K562 (cell line): Measurements from ENCODE around the gene LMX1B. TPM values are rescaled to one million over a fixed set of nuclear protein-coding genes. Genes with fewer than 3 reads are reported as not detected.
"Not testable (repeated sequence)": the region's sequence is repeated elsewhere in the genome, so short reads cannot be mapped to it uniquely, and the experiment has no call there.

Experiments used
- ATAC-seq: fragments of 200-7000 bp; cut with Tn5 transposase; 3 replicates; pipeline ENCODE4 v1.9.1; 2020; ENCODE audit warnings: moderate library complexity
- BruUV-seq: library from RNA; stranded (reverse); fragments of 400-500 nt; replicated peaks from 2 replicates; lab custom pipeline; 2021; lab: Mats Ljungman, UMichigan
- CTCF ChIA-PET: fragments of 300-600 bp; formaldehyde crosslinking; extraction: SDS; loops from one replicate; lab custom pipeline; 2021; ENCODE audit warnings: low intra/inter-chr PET ratio; lab: Yijun Ruan, JAX
- POLR2A ChIA-PET: fragments of 300-600, 350-650 bp; sonication (Branson Sonifier 250); formaldehyde crosslinking; extraction: SDS; loops from one replicate; lab custom pipeline; 2021; ENCODE audit warnings: antibody characterized with exemption, inconsistent platforms; lab: Yijun Ruan, JAX
- DNase-seq, 4 experiments: peaks; one replicate each; pipeline versions ENCODE4 v3.0.0 to v3.0.0-alpha.2; 2011 to 2018; ENCODE audit warnings: low spot score in 3 of 4, mixed read lengths in 3 of 4; ENCODE audit errors: extremely low read depth in 1 of 4
- FAIRE-seq: peaks from 2 replicates; lab custom pipeline; 2011; peaks lifted over from hg19 to GRCh38; lab: Jason Lieb, UNC
- H2AFZ ChIP-seq: 2 replicates; pipeline ENCODE4 v1.6.0; 2011; ENCODE audit warnings: low read depth, low read length, control low read depth, inconsistent platforms
- H3K27ac ChIP-seq: fragments of 200-600 bp; 3 replicates; pipeline ENCODE4 v1.8.0; 2011; ENCODE audit warnings: low read depth, mild to moderate bottlenecking, control low read depth, inconsistent platforms, low read length, moderate library complexity, mixed read lengths; ENCODE audit errors: extremely low read depth
- H3K27me3 ChIP-seq, 2 experiments: fragments of 300-600 bp in 1 of 2; 2 replicates in 1 of 2; 3 replicates in 1 of 2; pipeline versions ENCODE4 v1.6.0 to v1.8.0; 2011; ENCODE audit warnings: inconsistent platforms in 2 of 2, low read length in 2 of 2, mild to moderate bottlenecking in 1 of 2, mixed read lengths in 1 of 2, moderate library complexity in 1 of 2; ENCODE audit not compliant: control insufficient read depth in 2 of 2, insufficient read depth in 2 of 2
- H3K36me3 ChIP-seq: fragments of 300-600 bp; 3 replicates; pipeline ENCODE4 v1.8.0; 2011; ENCODE audit warnings: mild to moderate bottlenecking, low read length, inconsistent platforms; ENCODE audit not compliant: control insufficient read depth, insufficient read depth
- H3K4me1 ChIP-seq, 2 experiments: fragments of 200-600 bp in 1 of 2; replicated peaks in 1 of 2; 2 replicates in 1 of 2; 3 replicates in 1 of 2; pipeline versions ENCODE4 v1.5.1 to v1.8.0; 2011; ENCODE audit warnings: inconsistent platforms in 2 of 2, low read length in 2 of 2, mild to moderate bottlenecking in 1 of 2, mixed read lengths in 1 of 2, moderate library complexity in 1 of 2; ENCODE audit not compliant: control insufficient read depth in 2 of 2, insufficient read depth in 2 of 2
- H3K4me2 ChIP-seq: 2 replicates; pipeline ENCODE4 v1.6.1; 2011; ENCODE audit warnings: low read length, control low read depth, inconsistent platforms, mixed read lengths; ENCODE audit not compliant: insufficient read depth
- H3K4me3 ChIP-seq: fragments of 200-600 bp; sonication (generic), shearing (Covaris generic); 2 replicates; pipeline ENCODE4 v1.5.1; 2016; ENCODE audit warnings: control low read depth, inconsistent platforms
- H3K79me2 ChIP-seq: fragments of 200-600 bp; 3 replicates; pipeline ENCODE4 v1.8.0; 2011; ENCODE audit warnings: low read length, inconsistent platforms; ENCODE audit not compliant: control insufficient read depth, insufficient read depth
- H3K9ac ChIP-seq, 2 experiments: 2 replicates each; pipeline versions ENCODE4 v1.6.0 to v1.6.1; 2011; ENCODE audit warnings: low read depth in 2 of 2, low read length in 2 of 2, control low read depth in 1 of 2, inconsistent platforms in 1 of 2, mild to moderate bottlenecking in 1 of 2, mixed read lengths in 1 of 2; ENCODE audit not compliant: insufficient read depth in 1 of 2
- H3K9me1 ChIP-seq: one replicate; pipeline ENCODE4 v1.6.0; 2011; ENCODE audit warnings: inconsistent platforms, mild to moderate bottlenecking, low read length, moderate library complexity; ENCODE audit not compliant: control insufficient read depth, insufficient read depth
- H3K9me3 ChIP-seq: replicated peaks from 2 replicates; pipeline ENCODE4 v1.5.1; 2011; ENCODE audit warnings: low read depth, low read length, inconsistent platforms; ENCODE audit not compliant: control insufficient read depth, insufficient read depth
- H4K20me1 ChIP-seq: replicated peaks from 2 replicates; pipeline ENCODE4 v1.6.1; 2011; ENCODE audit warnings: low read length, inconsistent platforms, mixed read lengths; ENCODE audit not compliant: control insufficient read depth, insufficient read depth
- CBFA2T2 ChIP-seq: fragments of 450-650 bp; conservative IDR thresholded peaks from 2 replicates; pipeline ENCODE4 v1.6.1; 2017; ENCODE audit warnings: mild to moderate bottlenecking
- NCOA4 ChIP-seq: fragments of 450-650 bp; IDR thresholded peaks from 2 replicates; pipeline ENCODE4 v1.6.1; 2018; ENCODE audit warnings: mild to moderate bottlenecking; ENCODE audit not compliant: partially characterized antibody
- NFATC3 ChIP-seq: fragments of 450-650 bp; IDR thresholded peaks from 2 replicates; pipeline ENCODE4 v1.6.1; 2017; ENCODE audit warnings: mild to moderate bottlenecking
- RFX1 ChIP-seq: fragments of 450-650 bp; IDR thresholded peaks from 2 replicates; pipeline ENCODE4 v1.6.1; 2016; ENCODE audit warnings: mild to moderate bottlenecking, moderate library complexity
- TAF7 ChIP-seq: fragments of 450-650 bp; IDR thresholded peaks from 2 replicates; pipeline ENCODE4 v1.6.1; 2016; ENCODE audit warnings: missing genetic modification characterization, missing compliant biosample characterization
- TCF7 ChIP-seq: sonication (generic); IDR thresholded peaks from 2 replicates; pipeline ENCODE4 v1.6.1; 2016; ENCODE audit warnings: antibody characterized with exemption, borderline replicate concordance
- WGBS: fragments of 100-300 bp; shearing (Covaris generic); methylation state at CpG from one replicate; pipeline ENCODE4 v1.1.6; 2016; ENCODE audit warnings: low coverage, mixed read lengths; ENCODE audit not compliant: insufficient coverage; ENCODE audit errors: missing lambda C conversion rate; 5-methylcytosine and 5-hydroxymethylcytosine counted together
- in situ Hi-C: fragments of 300-500 bp; cut with MboI; formaldehyde crosslinking; loops from 4 replicates; pipeline ENCODE4 v1.15.0; 2018; ENCODE audit warnings: inconsistent platforms, mixed read lengths
- intact Hi-C: fragments of 100-400 bp; cut with micrococcal nuclease; formaldehyde crosslinking; loops from 2 replicates; pipeline ENCODE4 v1.14.2; 2022
- polyA plus RNA-seq, 8 experiments: library from polyadenylated mRNA; depleted of rRNA in 4 of 8; stranded (reverse) in 5 of 8; unstranded in 3 of 8; fragments of >200 nt; fragmentation: Nextera tagmentation in 2 of 8; fragmentation: Illumina TruSeq in 1 of 8; extraction: Ambion mirVana in 2 of 8; extraction: Trizol in 1 of 8; gene quantifications; 2 replicates each; pipeline versions ENCODE4 v1.2.1 to v1.2.3, GENCODE V29; 2011 to 2014; ENCODE audit warnings: inconsistent platforms in 1 of 8, missing spikeins in 1 of 8
- total RNA-seq, 7 experiments: library from RNA; depleted of rRNA in 6 of 7; stranded (reverse); fragments of >200 nt in 6 of 7; fragmentation: Illumina TruSeq in 2 of 7; extraction: Trizol in 2 of 7; gene quantifications; 2 replicates each; pipeline versions ENCODE4 v1.2.1 to v1.2.3, GENCODE V29; 2011 to 2021; ENCODE audit warnings: low replicate concordance in 1 of 7

LMX1B gene
- total and polyA plus RNA-seq, 9 of the 15 experiments (the other 6 are each of a cell fraction or from before 2014, with no cell fraction given) = not detected

GRCh38 chr9:126578029-126578428, 35.7 kb upstream of the LMX1B start:
- Histone ChIP-seq H2AFZ (no peak overlapping the region), H3K27ac (no peak overlapping the region), H3K4me1 (no peaks in the 10 kb centered on the region), H3K27me3 (peaks cover 0 to 28% of the 10 kb centered on the region in 2 experiments; a peak in 2 of 5 replicates), H4K20me1 (no peaks in the 10 kb centered on the region; the same call in 1 of the 2 replicates), H3K9me3 (no peaks in the 10 kb centered on the region), H3K4me3 (no peak overlapping the region), H3K79me2 (no peaks in the 10 kb centered on the region), H3K9ac (no peak overlapping the region), H3K4me2 (no peak overlapping the region), H3K9me1 (no peaks in the 10 kb centered on the region), H3K36me3 (no peaks in the 10 kb centered on the region)
- DNase-seq (no peak), FAIRE-seq (no peak), ATAC-seq (no peak)
- TF ChIP-seq TCF7 (no peak), CBFA2T2 (no peak), NFATC3 (no peak), TAF7 (tag) (no peak), RFX1 (no peak), NCOA4 (no peak)
- POLR2A ChIA-PET = interaction anchor here (0.6 kb wide), 1 partner anchor 124 kb away, joined by 4 read pairs; no protein-coding TSS in a partner anchor
- 0% methylated on average over 6 of the region's 6 CpGs for WGBS
- in situ Hi-C loops (no loop called here), intact Hi-C loops (no loop called here)
- CTCF ChIA-PET = no interaction called here
- BruUV-seq = no TSS peak

GRCh38 chr9:126580319-126580718, 33.4 kb upstream of the LMX1B start:
- peaks cover 0 to 41% of the 10 kb centered on the region in 2 experiments; a peak in 3 of 5 replicates for H3K27me3 ChIP-seq
- H3K9me3 ChIP-seq, CTCF ChIA-PET, H3K27ac ChIP-seq, H3K79me2 ChIP-seq, FAIRE-seq, H3K4me2 ChIP-seq, H3K9me1 ChIP-seq, intact Hi-C loops, H4K20me1 ChIP-seq, in situ Hi-C loops, H3K36me3 ChIP-seq, H3K4me1 ChIP-seq, H3K4me3 ChIP-seq, H2AFZ ChIP-seq, BruUV-seq, H3K9ac ChIP-seq, DNase-seq, ATAC-seq: not testable (repeated sequence)
- POLR2A ChIA-PET = interaction anchor here (0.6 kb wide), 1 partner anchor 131 kb away, joined by 3 read pairs; no protein-coding TSS in a partner anchor
- 10% methylated on average over 5 of the region's 5 CpGs for WGBS
